Heart right ventricle (tissue), 16 donors: ENCODE measurements around the gene BCORL1. TPM values are rescaled to one million over a fixed set of nuclear protein-coding genes. Genes with fewer than 3 reads are reported as not detected.

Source experiments
- ATAC-seq, 8 donors: fragments of 200-7000 bp; cut with Tn5 transposase; one replicate each; pipeline ENCODE4 v1.9.1; 2020; ENCODE audit warnings: mild to moderate bottlenecking in 8 of 8, moderate library complexity in 8 of 8, moderate number of reproducible peaks in 1 of 8
- DNase-seq, 2 donors: peaks; one replicate each; pipeline ENCODE4 v3.0.0-alpha.2; 2020
- H3K27ac ChIP-seq, 10 donors: fragments of 200-600 bp; sonication (generic) in 2 of 10; one replicate each; pipeline versions ENCODE4 v1.5.0 to v1.8.0; 2020 to 2022; ENCODE audit warnings: mild to moderate bottlenecking in 3 of 10
- H3K27me3 ChIP-seq, 7 donors: fragments of 200-600 bp; one replicate each; pipeline ENCODE4 v1.8.0; 2021 to 2022; ENCODE audit warnings: mild to moderate bottlenecking in 2 of 7
- H3K36me3 ChIP-seq, 9 donors: fragments of 200-600 bp; sonication (generic) in 1 of 9; one replicate each; pipeline versions ENCODE4 v1.5.0 to v1.8.0; 2020 to 2022; ENCODE audit warnings: mild to moderate bottlenecking in 2 of 9
- H3K4me1 ChIP-seq, 9 donors: fragments of 200-600 bp; sonication (generic) in 1 of 9; one replicate each; pipeline versions ENCODE4 v1.5.0 to v1.8.0; 2020 to 2022; ENCODE audit warnings: mild to moderate bottlenecking in 4 of 9
- H3K4me3 ChIP-seq, 10 donors: fragments of 200-600 bp; sonication (generic) in 2 of 10; one replicate each; pipeline versions ENCODE4 v1.5.0 to v1.8.0; 2020 to 2022; ENCODE audit warnings: mild to moderate bottlenecking in 7 of 10, moderate library complexity in 2 of 10
- H3K9me3 ChIP-seq, 11 donors: fragments of 200-600 bp in 10 of 11; sonication (generic) in 2 of 11; one replicate each; pipeline versions ENCODE4 v1.5.0 to v1.8.0; 2013 to 2022; ENCODE audit warnings: mild to moderate bottlenecking in 2 of 11, control low read depth in 1 of 11, moderate library complexity in 1 of 11
- WGBS, 2 donors: extraction: QIAGEN DNeasy Blood & Tissue Kit; methylation state at CpG; one replicate each; pipeline ENCODE4 v1.1.7; 2013; ENCODE audit warnings: inconsistent platforms in 1 of 2; 5-methylcytosine and 5-hydroxymethylcytosine counted together
- intact Hi-C, 10 donors: fragments of 100-400 bp; cut with DNase I; formaldehyde crosslinking; loops; one replicate each; pipeline versions ENCODE4 v1.11.1 to v1.14.2; 2022
- polyA plus RNA-seq, 2 donors: library from polyadenylated mRNA; stranded (reverse); fragments of 200-250 nt; gene quantifications; one replicate each; pipeline ENCODE4 v1.2.3, GENCODE V29; 2013
- total RNA-seq, 10 donors: library from RNA; stranded (reverse); fragmentation: NEBNext Ultra II Directional in 3 of 10; extraction: Animal tissue kit (Norgen Biotek cat#: 25700) in 3 of 10; gene quantifications; one replicate each; pipeline versions ENCODE4 v1.2.1 to v1.2.4, GENCODE V29; 2021 to 2023
- TF ChIP-seq, protein P1 (sequence below), 9 donors: fragments of 200-600 bp; sonication (generic) in 2 of 9; IDR thresholded peaks; one replicate each; pipeline versions ENCODE4 v1.5.0 to v1.8.0; 2021 to 2022; ENCODE audit warnings: antibody characterized with exemption in 9 of 9, mild to moderate bottlenecking in 5 of 9, moderate library complexity in 1 of 9
- donor health status: Arrhythmogenic right ventricular cardiomyopathy.
- donor health status: ischemic (EF 13 %, LVEDD 7.1; RV severe dilation, severe dysfunction).
- donor health status: healthy with polysubstance abuse.
- donor health status: DM: no; HTN: yes; CAD: no.
- donor health status: DM: no; HTN: no; CAD: no.
- donor health status: ischemic (EF 25% LVEDD 6.9; RV normal size, moderate dysfunction).
- donor health status: ischemic (EF 25% LVEDD 5.7; RV mildly dilated, moderate dysfunction).
- donor health status: healthy.
- donor health status: DM: yes; HTN: yes; CAD: no.
- donor health status: Ischemic cardiomyopathy.
- donor health status: ischemic (EF 35%, LVEDD 5.7; RV mildly dilated, moderate dysfunction).
- donor health status: nonischemic (EF 11% LVEDD 7.7; RV severe dilation, severe dysfunction).
- donor health status: DM: yes; HTN: yes; CAD: no.
- donor health status: PGD.
- donor health status: ischemic (EF 29% LVEDD 5.4; RV normal size, mild dysfunction).
- donor health status: nonischemic (EF 23%, LVEDD 6.1; RV moderate dilation, normal function).

The BCORL1 gene
- total and polyA plus RNA-seq, 12 donors = 2.1 to 12.8 (median 7.8) TPM

- intact Hi-C loops = no loop called here
- peaks cover 6 to 41% (median 25%) of the 10 kb centered on the region in 9 donors for H3K4me1 ChIP-seq
- peak overlapping the region in 6 of 10 donors; percentile 22 to 53 (median 36) for H3K27ac ChIP-seq
Observed at GRCh38 chrX:130098210-130098552, 115.7 kb downstream of the BCORL1 start.

GRCh38 chrX:130100180-130100579 lies 117.7 kb downstream of the BCORL1 start:
- no peaks in the 10 kb centered on the region for H3K36me3 ChIP-seq
- peak overlapping the region in 7 of 10 donors; percentile 19 to 60 (median 45) for H3K27ac ChIP-seq
- TF ChIP-seq, protein P1, sequence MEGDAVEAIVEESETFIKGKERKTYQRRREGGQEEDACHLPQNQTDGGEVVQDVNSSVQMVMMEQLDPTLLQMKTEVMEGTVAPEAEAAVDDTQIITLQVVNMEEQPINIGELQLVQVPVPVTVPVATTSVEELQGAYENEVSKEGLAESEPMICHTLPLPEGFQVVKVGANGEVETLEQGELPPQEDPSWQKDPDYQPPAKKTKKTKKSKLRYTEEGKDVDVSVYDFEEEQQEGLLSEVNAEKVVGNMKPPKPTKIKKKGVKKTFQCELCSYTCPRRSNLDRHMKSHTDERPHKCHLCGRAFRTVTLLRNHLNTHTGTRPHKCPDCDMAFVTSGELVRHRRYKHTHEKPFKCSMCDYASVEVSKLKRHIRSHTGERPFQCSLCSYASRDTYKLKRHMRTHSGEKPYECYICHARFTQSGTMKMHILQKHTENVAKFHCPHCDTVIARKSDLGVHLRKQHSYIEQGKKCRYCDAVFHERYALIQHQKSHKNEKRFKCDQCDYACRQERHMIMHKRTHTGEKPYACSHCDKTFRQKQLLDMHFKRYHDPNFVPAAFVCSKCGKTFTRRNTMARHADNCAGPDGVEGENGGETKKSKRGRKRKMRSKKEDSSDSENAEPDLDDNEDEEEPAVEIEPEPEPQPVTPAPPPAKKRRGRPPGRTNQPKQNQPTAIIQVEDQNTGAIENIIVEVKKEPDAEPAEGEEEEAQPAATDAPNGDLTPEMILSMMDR (IDR thresholded peaks at IDR 0.05) = no peak
- no peak overlapping the region for H3K4me3 ChIP-seq
- WGBS, 2 donors = 36 to 47% methylated on average over 5 of the region's 5 CpGs
- H3K27me3 ChIP-seq = no peaks in the 10 kb centered on the region
- intact Hi-C loops = no loop called here
- H3K4me1 ChIP-seq = peaks cover 6 to 55% (median 25%) of the 10 kb centered on the region in 9 donors
- DNase-seq = peak; percentile 59 to 63
- ATAC-seq = peak; percentile 78 to 94 (median 81)
- H3K9me3 ChIP-seq = no peaks in the 10 kb centered on the region

More at GRCh38 chrX:130098210-130098552, 115.7 kb downstream of the BCORL1 start:
- H3K4me3 ChIP-seq = no peak overlapping the region
- H3K9me3 ChIP-seq = no peaks in the 10 kb centered on the region
- no peak for DNase-seq
- ATAC-seq = no peak
- TF ChIP-seq, protein P1 (IDR thresholded peaks at IDR 0.05) = no peak
- no peaks in the 10 kb centered on the region for H3K27me3 ChIP-seq
- 59 to 71% methylated on average over 5 of the region's 5 CpGs for whole genome bisulfite sequencing, 2 donors
- H3K36me3 ChIP-seq = no peaks in the 10 kb centered on the region

DNA sequence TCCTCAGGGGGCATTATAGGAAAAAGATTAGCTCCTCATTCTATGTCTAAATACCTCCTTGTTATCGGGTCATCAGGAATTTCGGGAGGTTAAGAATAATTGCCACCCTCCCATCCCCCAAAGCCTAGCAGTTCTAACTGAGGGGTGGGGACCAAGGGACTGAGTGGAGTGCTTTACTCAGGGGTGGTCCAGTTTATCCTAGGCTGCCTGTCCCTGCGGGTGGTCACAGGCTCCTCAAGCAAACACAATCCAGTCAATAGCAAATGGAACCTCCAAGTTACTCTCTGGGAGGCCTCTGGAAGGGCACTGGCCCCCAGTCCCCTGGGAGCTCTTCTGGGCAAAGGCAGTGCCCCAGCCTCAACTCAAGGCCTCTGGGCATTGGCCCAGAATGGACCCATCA lies 121.2 kb downstream of the BCORL1 start:
- intact Hi-C loops = no loop called here
- TF ChIP-seq, protein P1 (IDR thresholded peaks at IDR 0.05) = no peak
- Histone ChIP-seq H3K27ac (peak overlapping the region in 1 of 10 donors; percentile 53), H3K4me3 (no peak overlapping the region), H3K36me3 (no peaks in the 10 kb centered on the region), H3K9me3 (no peaks in the 10 kb centered on the region), H3K27me3 (no peaks in the 10 kb centered on the region), H3K4me1 (peaks cover 6 to 66% (median 21%) of the 10 kb centered on the region in 9 donors)
- DNase-seq (no peak), ATAC-seq (no peak)
- 59 to 62% methylated on average over 3 of the region's 3 CpGs for WGBS, 2 donors

- Histone ChIP-seq H3K27me3 (no peaks in the 10 kb centered on the region), H3K36me3 (no peaks in the 10 kb centered on the region), H3K9me3 (no peaks in the 10 kb centered on the region), H3K4me3 (no peak overlapping the region), H3K27ac (peak overlapping the region in 2 of 10 donors; percentile 15 to 36), H3K4me1 (peaks cover under 1 to 49% (median 8%) of the 10 kb centered on the region in 9 donors)
- ATAC-seq (no peak), DNase-seq (no peak)
- intact Hi-C loops = no loop called here
- WGBS, 2 donors = 87 to 93% methylated on average over 3 of the region's 3 CpGs
- TF ChIP-seq, protein P1 (IDR thresholded peaks at IDR 0.05) = no peak
Observed at GRCh38 chrX:130105244-130105643, 122.8 kb downstream of the BCORL1 start.
